ENCODE measurements around the gene ATE1. TPM values are rescaled to one million over a fixed set of nuclear protein-coding genes. Genes with fewer than 3 reads are reported as not detected.

ATE1 gene
- total RNA-seq, 2 experiments from 2014 or later, result 18.5 to 20.9 TPM

- Mint-ChIP-seq H3K36me3 (ENCODE audit: low read depth) (peaks cover 72% of the 10 kb centered on the region), H3K4me3 (no peak overlapping the region), H3K4me1 (ENCODE audit: low read depth) (no peaks in the 10 kb centered on the region), H3K27ac (no peak overlapping the region), H3K27me3 (no peaks in the 10 kb centered on the region), H3K9me3 (peaks cover 2% of the 10 kb centered on the region)
- DNase-seq (no peak), ATAC-seq (ENCODE audit: poor library complexity) (no peak)
- Histone ChIP-seq H3K36me3 (ENCODE audit: insufficient read depth, low read length) (no peaks in the 10 kb centered on the region), H3K4me1 (ENCODE audit: insufficient read depth, low read length) (no peaks in the 10 kb centered on the region), H3K27me3 (ENCODE audit: control insufficient read depth in 1 of 2, insufficient read depth in 2 of 2, low read length in 2 of 2) (no peaks in the 10 kb centered on the region), H3K9me3 (ENCODE audit: control insufficient read depth in 1 of 2, insufficient read depth in 1 of 2, low read length in 2 of 2) (peaks cover 0 to 1% of the 10 kb centered on the region in 2 experiments), H3K4me3 (ENCODE audit: low read length) (no peak overlapping the region), H3K27ac (ENCODE audit: low read depth in 1 of 2, low read length in 2 of 2) (no peak overlapping the region)
- no peak for TF ChIP-seq CTCF (IDR thresholded peaks at IDR 0.05)
- ChIA-PET CTCF (no interaction called here), POLR2A (no interaction called here)
- intact Hi-C loops (cut with DNase I, micrococcal nuclease), result no loop called here
Measured at GRCh38 chr10:121772884-121773283, 154.9 kb downstream of the ATE1 start.

- H3K4me1 Mint-ChIP-seq (ENCODE audit: low read depth), result no peaks in the 10 kb centered on the region
- peaks cover 76% of the 10 kb centered on the region for H3K36me3 Mint-ChIP-seq (ENCODE audit: low read depth)
- ATAC-seq (ENCODE audit: poor library complexity), result no peak
- intact Hi-C loops (cut with DNase I, micrococcal nuclease), result no loop called here
- Histone ChIP-seq H3K9me3 (ENCODE audit: control insufficient read depth in 1 of 2, insufficient read depth in 1 of 2, low read length in 2 of 2) (peaks cover 0 to 6% of the 10 kb centered on the region in 2 experiments), H3K36me3 (ENCODE audit: insufficient read depth, low read length) (no peaks in the 10 kb centered on the region), H3K27me3 (ENCODE audit: control insufficient read depth in 1 of 2, insufficient read depth in 2 of 2, low read length in 2 of 2) (no peaks in the 10 kb centered on the region), H3K27ac (ENCODE audit: low read depth in 1 of 2, low read length in 2 of 2) (no peak overlapping the region), H3K4me3 (ENCODE audit: low read length) (no peak overlapping the region), H3K4me1 (ENCODE audit: insufficient read depth, low read length) (no peaks in the 10 kb centered on the region)
- DNase-seq, result no peak
- no peak overlapping the region for H3K27ac Mint-ChIP-seq
- ChIA-PET POLR2A (no interaction called here), CTCF (no interaction called here)
- no peak overlapping the region for H3K4me3 Mint-ChIP-seq
- TF ChIP-seq CTCF (IDR thresholded peaks at IDR 0.05), result no peak
- H3K9me3 Mint-ChIP-seq, result peaks cover 7% of the 10 kb centered on the region
- H3K27me3 Mint-ChIP-seq, result no peaks in the 10 kb centered on the region
Measured at GRCh38 chr10:121772406-121772805, 155.4 kb downstream of the ATE1 start.

- Mint-ChIP-seq H3K4me3 (no peak overlapping the region), H3K36me3 (ENCODE audit: low read depth) (peaks cover 77% of the 10 kb centered on the region), H3K4me1 (ENCODE audit: low read depth) (peaks cover 1% of the 10 kb centered on the region), H3K27me3 (no peaks in the 10 kb centered on the region), H3K9me3 (peaks cover 9% of the 10 kb centered on the region), H3K27ac (no peak overlapping the region)
- DNase-seq (no peak), ATAC-seq (ENCODE audit: poor library complexity) (no peak)
- ChIA-PET POLR2A (no interaction called here), CTCF (no interaction called here)
- intact Hi-C loops (cut with DNase I, micrococcal nuclease), result no loop called here
- H3K9me3 ChIP-seq (ENCODE audit: control insufficient read depth in 1 of 2, insufficient read depth in 1 of 2, low read length in 2 of 2), result peaks cover 0 to 10% of the 10 kb centered on the region in 2 experiments
- H3K27ac ChIP-seq (ENCODE audit: low read depth in 1 of 2, low read length in 2 of 2), result no peak overlapping the region
- no peaks in the 10 kb centered on the region for H3K36me3 ChIP-seq (ENCODE audit: insufficient read depth, low read length)
- H3K27me3 ChIP-seq (ENCODE audit: control insufficient read depth in 1 of 2, insufficient read depth in 2 of 2, low read length in 2 of 2), result no peaks in the 10 kb centered on the region
- no peaks in the 10 kb centered on the region for H3K4me1 ChIP-seq (ENCODE audit: insufficient read depth, low read length)
- no peak overlapping the region for H3K4me3 ChIP-seq (ENCODE audit: low read length)
- no peak for TF ChIP-seq CTCF (IDR thresholded peaks at IDR 0.05)
Measured at GRCh38 chr10:121771966-121772365, 155.9 kb downstream of the ATE1 start.
